ENCODE data around the gene UBALD2. TPM values are rescaled to one million over a fixed set of nuclear protein-coding genes. Genes with fewer than 3 reads are reported as not detected.

UBALD2 gene
- total and polyA plus RNA-seq, 2 of the 13 experiments (the other 11 are each of a cell fraction or from before 2014, with no cell fraction given) = 3.3 to 89.7 TPM

DNA sequence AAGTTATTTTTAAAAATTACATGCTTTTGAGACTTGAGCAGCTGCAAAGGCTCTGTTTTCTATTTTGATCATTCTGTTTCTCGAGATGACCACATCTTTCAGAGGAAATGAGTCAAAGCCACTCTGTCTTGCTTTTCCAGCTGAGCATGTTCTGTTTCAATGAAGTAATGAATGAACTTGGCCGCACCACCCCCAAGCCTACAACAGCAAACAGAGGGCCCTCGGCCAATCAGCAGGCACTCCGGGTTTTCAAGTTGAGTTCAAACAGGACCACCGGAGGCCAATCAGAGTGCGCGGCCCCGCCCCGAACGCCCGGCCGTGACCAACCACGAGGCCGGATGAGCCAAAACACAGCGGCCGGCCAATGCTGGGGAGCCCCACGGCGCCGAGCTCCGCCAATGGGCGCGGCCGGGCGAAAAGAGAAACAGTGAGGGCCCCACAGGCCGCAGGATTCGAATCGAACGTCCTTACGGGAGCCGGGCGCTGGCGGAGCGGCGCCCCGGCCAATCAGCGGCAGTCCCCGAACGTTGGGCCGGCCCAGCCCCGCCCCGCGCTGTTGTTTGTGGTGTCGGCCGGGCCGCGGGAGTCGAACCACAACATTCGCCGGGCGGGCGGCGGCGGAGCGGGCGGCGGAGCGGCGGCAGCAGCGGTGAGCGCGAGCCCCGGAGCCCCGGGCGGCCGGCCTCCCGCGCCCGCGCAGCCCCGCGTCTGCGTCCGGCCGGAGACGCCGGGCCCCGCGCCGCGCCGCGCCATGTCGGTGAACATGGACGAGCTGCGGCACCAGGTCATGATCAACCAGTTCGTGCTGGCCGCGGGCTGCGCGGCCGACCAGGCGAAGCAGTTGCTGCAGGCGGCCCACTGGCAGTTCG is at the start of gene UBALD2 (continued):
- TF ChIP-seq, protein P1, sequence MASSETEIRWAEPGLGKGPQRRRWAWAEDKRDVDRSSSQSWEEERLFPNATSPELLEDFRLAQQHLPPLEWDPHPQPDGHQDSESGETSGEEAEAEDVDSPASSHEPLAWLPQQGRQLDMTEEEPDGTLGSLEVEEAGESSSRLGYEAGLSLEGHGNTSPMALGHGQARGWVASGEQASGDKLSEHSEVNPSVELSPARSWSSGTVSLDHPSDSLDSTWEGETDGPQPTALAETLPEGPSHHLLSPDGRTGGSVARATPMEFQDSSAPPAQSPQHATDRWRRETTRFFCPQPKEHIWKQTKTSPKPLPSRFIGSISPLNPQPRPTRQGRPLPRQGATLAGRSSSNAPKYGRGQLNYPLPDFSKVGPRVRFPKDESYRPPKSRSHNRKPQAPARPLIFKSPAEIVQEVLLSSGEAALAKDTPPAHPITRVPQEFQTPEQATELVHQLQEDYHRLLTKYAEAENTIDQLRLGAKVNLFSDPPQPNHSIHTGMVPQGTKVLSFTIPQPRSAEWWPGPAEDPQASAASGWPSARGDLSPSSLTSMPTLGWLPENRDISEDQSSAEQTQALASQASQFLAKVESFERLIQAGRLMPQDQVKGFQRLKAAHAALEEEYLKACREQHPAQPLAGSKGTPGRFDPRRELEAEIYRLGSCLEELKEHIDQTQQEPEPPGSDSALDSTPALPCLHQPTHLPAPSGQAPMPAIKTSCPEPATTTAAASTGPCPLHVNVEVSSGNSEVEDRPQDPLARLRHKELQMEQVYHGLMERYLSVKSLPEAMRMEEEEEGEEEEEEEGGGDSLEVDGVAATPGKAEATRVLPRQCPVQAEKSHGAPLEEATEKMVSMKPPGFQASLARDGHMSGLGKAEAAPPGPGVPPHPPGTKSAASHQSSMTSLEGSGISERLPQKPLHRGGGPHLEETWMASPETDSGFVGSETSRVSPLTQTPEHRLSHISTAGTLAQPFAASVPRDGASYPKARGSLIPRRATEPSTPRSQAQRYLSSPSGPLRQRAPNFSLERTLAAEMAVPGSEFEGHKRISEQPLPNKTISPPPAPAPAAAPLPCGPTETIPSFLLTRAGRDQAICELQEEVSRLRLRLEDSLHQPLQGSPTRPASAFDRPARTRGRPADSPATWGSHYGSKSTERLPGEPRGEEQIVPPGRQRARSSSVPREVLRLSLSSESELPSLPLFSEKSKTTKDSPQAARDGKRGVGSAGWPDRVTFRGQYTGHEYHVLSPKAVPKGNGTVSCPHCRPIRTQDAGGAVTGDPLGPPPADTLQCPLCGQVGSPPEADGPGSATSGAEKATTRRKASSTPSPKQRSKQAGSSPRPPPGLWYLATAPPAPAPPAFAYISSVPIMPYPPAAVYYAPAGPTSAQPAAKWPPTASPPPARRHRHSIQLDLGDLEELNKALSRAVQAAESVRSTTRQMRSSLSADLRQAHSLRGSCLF (CRISPR knock-in tag; IDR thresholded peaks at IDR 0.05; ENCODE audit: borderline replicate concordance) = no peak
- TF ChIP-seq ZBTB8A (CRISPR knock-in tag; IDR thresholded peaks at IDR 0.05; ENCODE audit: borderline replicate concordance, low read depth) = no peak
- TF ChIP-seq PCBP2 (optimal IDR thresholded peaks at IDR 0.05; ENCODE audit: low read depth, low read length, poor library complexity, severe bottlenecking) = no peak
- TF ChIP-seq RCOR2 (CRISPR knock-in tag; IDR thresholded peaks at IDR 0.05) = no peak; the same call in 1 of the 2 replicates
- peak; percentile 59; the same call in 1 of the 2 replicates for TF ChIP-seq ZFP37 (CRISPR knock-in tag; IDR thresholded peaks at IDR 0.05; ENCODE audit: borderline replicate concordance)
- no peak for TF ChIP-seq MATR3 (CRISPR knock-in tag; IDR thresholded peaks at IDR 0.05)
- peak; percentile 71 for TF ChIP-seq MXD1 (CRISPR knock-in tag; IDR thresholded peaks at IDR 0.05)
- TF ChIP-seq HOXA7 (CRISPR knock-in tag; IDR thresholded peaks at IDR 0.05) = no peak
- no peak for TF ChIP-seq ZSCAN31 (CRISPR knock-in tag; IDR thresholded peaks at IDR 0.05; ENCODE audit: low read depth)
- peak; percentile 70; the same call in 1 of the 2 replicates for TF ChIP-seq PCBP1 (IDR thresholded peaks at IDR 0.05; ENCODE audit: borderline replicate concordance, low read depth, low read length)
- TF ChIP-seq MED1 (CRISPR knock-in tag; IDR thresholded peaks at IDR 0.05) = peak; percentile 67
- TF ChIP-seq CREM (IDR thresholded peaks at IDR 0.05) = peak; percentile 55
- no peak for TF ChIP-seq CREM (CRISPR knock-in tag; IDR thresholded peaks at IDR 0.05)
- peak; percentile 74 for TF ChIP-seq ZNF501 (CRISPR knock-in tag; IDR thresholded peaks at IDR 0.05)
- no peak; the same call in 1 of the 2 replicates for TF ChIP-seq DMAP1 (CRISPR knock-in tag; IDR thresholded peaks at IDR 0.05)
- TF ChIP-seq KLF15 (CRISPR knock-in tag; IDR thresholded peaks at IDR 0.05; ENCODE audit: borderline replicate concordance) = 0 out of 2 replicates have a peak, but pooled peaks have one; percentile 39
- no peak for TF ChIP-seq WIZ (CRISPR knock-in tag; IDR thresholded peaks at IDR 0.05)
- TF ChIP-seq ZNF546 (CRISPR knock-in tag; conservative IDR thresholded peaks at IDR 0.05) = 0 out of 2 replicates have a peak, but pooled peaks have one; percentile 53
- TF ChIP-seq SOX6 (IDR thresholded peaks at IDR 0.05) = no peak
- peak; percentile 64 for TF ChIP-seq SOX6 (CRISPR knock-in tag; IDR thresholded peaks at IDR 0.05)
- TF ChIP-seq NONO (IDR thresholded peaks at IDR 0.05) = no peak
- TF ChIP-seq NONO (CRISPR knock-in tag; conservative IDR thresholded peaks at IDR 0.05) = no peak
- no peak for TF ChIP-seq MEIS1 (CRISPR knock-in tag; IDR thresholded peaks at IDR 0.05; ENCODE audit: borderline replicate concordance)
- TF ChIP-seq SATB2 (CRISPR knock-in tag; IDR thresholded peaks at IDR 0.05) = no peak
- TF ChIP-seq ZSCAN30 (CRISPR knock-in tag; IDR thresholded peaks at IDR 0.05) = no peak
- no peak for TF ChIP-seq ZNF317 (CRISPR knock-in tag; IDR thresholded peaks at IDR 0.05)

Measured in HepG2 (cell line).